ENCODE data around the gene FAH. TPM values are rescaled to one million over a fixed set of nuclear protein-coding genes. Genes with fewer than 3 reads are reported as not detected.

Gene FAH
- total and polyA plus RNA-seq, 4 donors, result 23.7 to 55.5 (median 49.2) TPM

DNA sequence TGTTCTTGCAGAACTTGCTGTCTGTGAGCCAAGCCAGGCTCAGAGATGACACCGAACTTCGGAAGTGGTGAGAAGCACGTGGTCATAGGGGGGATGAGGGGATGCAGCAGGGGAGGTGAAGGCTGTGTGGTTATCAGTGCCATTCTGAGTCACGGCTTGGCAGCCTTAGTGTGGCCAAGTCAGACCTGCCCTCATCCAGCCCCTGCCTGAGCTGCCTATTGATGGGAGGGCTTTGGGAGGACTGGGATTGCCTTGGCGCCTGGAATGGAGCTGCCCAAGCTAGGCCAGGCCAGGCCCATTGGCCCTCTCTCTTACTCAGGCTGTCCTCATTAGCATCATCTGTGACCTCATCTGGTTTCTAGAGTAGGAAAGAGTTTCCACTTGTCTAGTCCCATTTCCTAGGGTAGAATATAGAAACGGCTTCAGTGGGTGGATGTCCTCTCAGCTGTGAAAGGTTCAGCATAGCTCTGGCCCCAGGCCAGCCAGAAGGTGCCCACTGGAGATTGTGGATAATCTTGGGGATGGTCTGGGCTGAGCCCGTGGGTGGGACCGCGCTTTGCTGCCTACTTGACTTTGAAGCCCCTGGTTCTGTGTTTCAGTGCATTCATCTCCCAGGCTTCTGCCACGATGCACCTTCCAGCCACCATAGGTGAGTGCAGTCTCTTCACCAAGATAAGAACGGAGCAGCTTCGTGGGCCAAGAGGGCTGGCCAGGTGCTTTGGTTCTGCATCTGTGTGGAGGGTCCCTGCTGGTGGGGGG lies 7.2 kb downstream of the FAH start:
- no peak for DNase-seq
- Histone ChIP-seq H3K4me1 (ENCODE audit: control insufficient read depth in 5 of 5, insufficient read depth in 5 of 5, low read length in 5 of 5) (peaks cover 0 to 39% (median 26%) of the 10 kb centered on the region in 5 donors), H3K9me3 (ENCODE audit: control insufficient read depth in 4 of 4, insufficient read depth in 3 of 4, low read length in 3 of 4) (no peaks in the 10 kb centered on the region), H3K36me3 (ENCODE audit: control insufficient read depth in 4 of 4, insufficient read depth in 4 of 4, low read length in 4 of 4) (peaks cover 0 to 32% (median 14%) of the 10 kb centered on the region in 4 donors), H3K4me3 (no peak overlapping the region), H3K27me3 (ENCODE audit: control insufficient read depth in 3 of 3, insufficient read depth in 3 of 3, low read length in 2 of 3) (no peaks in the 10 kb centered on the region), H3K9ac (ENCODE audit: insufficient read depth in 1 of 2, low read length in 2 of 2) (no peak overlapping the region), H3K27ac (ENCODE audit: low read depth in 1 of 2, low read length in 1 of 2) (peak overlapping the region in 1 of 2 donors; percentile 92)
- no peak for TF ChIP-seq CTCF (IDR thresholded peaks at IDR 0.05; ENCODE audit: control extremely low read depth, extremely low read depth)
- no peak for ATAC-seq (ENCODE audit: insufficient read depth, low FRiP score)
- 88 to 92% methylated on average over 12 of the region's 12 CpGs for WGBS, 2 donors

- WGBS, 2 donors, result 29 to 47% methylated on average over 7 of the region's 7 CpGs
- Histone ChIP-seq H3K27me3 (ENCODE audit: control insufficient read depth in 3 of 3, insufficient read depth in 3 of 3, low read length in 2 of 3) (no peaks in the 10 kb centered on the region), H3K9ac (ENCODE audit: insufficient read depth in 1 of 2, low read length in 2 of 2) (no peak overlapping the region), H3K36me3 (ENCODE audit: control insufficient read depth in 4 of 4, insufficient read depth in 4 of 4, low read length in 4 of 4) (peaks cover 0 to 30% (median 14%) of the 10 kb centered on the region in 4 donors), H3K4me1 (ENCODE audit: control insufficient read depth in 5 of 5, insufficient read depth in 5 of 5, low read length in 5 of 5) (peaks cover 0 to 39% (median 26%) of the 10 kb centered on the region in 5 donors), H3K27ac (ENCODE audit: low read depth in 1 of 2, low read length in 1 of 2) (peak overlapping the region in 1 of 2 donors; percentile 92), H3K4me3 (no peak overlapping the region), H3K9me3 (ENCODE audit: control insufficient read depth in 4 of 4, insufficient read depth in 3 of 4, low read length in 3 of 4) (no peaks in the 10 kb centered on the region)
- peak; percentile 89 for ATAC-seq (ENCODE audit: insufficient read depth, low FRiP score)
- DNase-seq, result peak; percentile 72 to 86 (median 72)
- TF ChIP-seq CTCF (IDR thresholded peaks at IDR 0.05; ENCODE audit: control extremely low read depth, extremely low read depth), result no peak
Measured at GRCh38 chr15:80160570-80161156, 7.9 kb downstream of the FAH start.

DNA sequence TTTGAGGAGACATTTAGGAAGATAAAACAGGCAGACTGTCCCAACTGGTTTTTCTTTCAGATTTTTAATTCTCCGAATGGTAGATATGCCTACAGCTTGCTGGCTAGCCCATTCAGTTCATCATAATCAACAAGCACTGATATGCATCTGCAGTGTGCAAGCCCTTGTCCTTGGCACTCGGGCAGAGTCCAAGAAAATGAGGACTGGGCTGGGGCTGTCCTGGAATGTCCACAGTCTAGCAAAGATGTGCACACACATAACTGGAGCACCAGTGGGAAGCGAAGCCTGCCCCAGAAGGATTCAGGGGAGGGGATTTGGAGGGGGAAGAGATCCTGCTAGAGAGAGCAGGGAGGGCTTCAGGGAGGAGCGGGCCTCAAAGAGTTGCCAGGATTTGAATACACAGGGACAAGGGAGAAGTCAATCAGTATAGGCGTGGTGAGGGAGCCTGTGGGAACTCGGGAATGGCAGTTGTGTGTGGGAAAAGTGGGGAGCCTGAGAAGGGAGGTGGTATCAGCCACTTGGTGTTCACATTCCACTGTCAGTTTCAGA lies 8.7 kb downstream of the FAH start:
- Histone ChIP-seq H3K27me3 (ENCODE audit: control insufficient read depth in 3 of 3, insufficient read depth in 3 of 3, low read length in 2 of 3) (no peaks in the 10 kb centered on the region), H3K36me3 (ENCODE audit: control insufficient read depth in 4 of 4, insufficient read depth in 4 of 4, low read length in 4 of 4) (peaks cover 0 to 30% (median 14%) of the 10 kb centered on the region in 4 donors), H3K27ac (ENCODE audit: low read depth in 1 of 2, low read length in 1 of 2) (peak overlapping the region in 1 of 2 donors; percentile 57), H3K4me1 (ENCODE audit: control insufficient read depth in 5 of 5, insufficient read depth in 5 of 5, low read length in 5 of 5) (peaks cover 0 to 39% (median 26%) of the 10 kb centered on the region in 5 donors), H3K9me3 (ENCODE audit: control insufficient read depth in 4 of 4, insufficient read depth in 3 of 4, low read length in 3 of 4) (no peaks in the 10 kb centered on the region), H3K4me3 (no peak overlapping the region), H3K9ac (ENCODE audit: insufficient read depth in 1 of 2, low read length in 2 of 2) (no peak overlapping the region)
- ATAC-seq (ENCODE audit: insufficient read depth, low FRiP score), result no peak
- no peak for DNase-seq
- WGBS, 2 donors, result 82 to 86% methylated on average over 6 of the region's 6 CpGs
- no peak for TF ChIP-seq CTCF (IDR thresholded peaks at IDR 0.05; ENCODE audit: control extremely low read depth, extremely low read depth)
